GM15510 (cell line): ENCODE results near the gene CCDC194.

ENCODE experiments used
- POLR2A ChIP-seq: IDR thresholded peaks from 3 replicates; pipeline ENCODE4 v1.6.1; 2011; ENCODE audit warnings: borderline replicate concordance; ENCODE audit not compliant: insufficient read length; ENCODE audit errors: extremely low read depth

The CCDC194 gene

DNA sequence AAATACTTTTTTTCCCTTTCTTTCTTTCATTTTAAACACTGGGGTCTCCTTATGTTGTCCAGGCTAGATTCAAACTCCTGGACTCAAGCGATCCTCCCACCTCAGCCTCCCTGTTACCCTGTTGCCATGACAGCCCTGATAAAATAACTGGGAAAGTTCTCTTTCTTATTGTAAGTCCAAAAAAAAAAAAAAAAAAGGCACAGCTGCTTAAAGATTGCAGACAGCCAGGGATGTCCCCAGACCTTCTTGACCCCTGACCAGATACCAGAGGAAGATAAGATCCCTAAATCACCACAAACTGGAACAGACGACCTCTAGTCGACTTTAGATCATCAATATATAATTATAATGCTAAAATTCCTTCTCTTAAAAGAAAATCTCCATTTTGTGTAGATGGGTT, 24.7 kb upstream of the CCDC194 start:
- TF ChIP-seq POLR2A: no peak

DNA sequence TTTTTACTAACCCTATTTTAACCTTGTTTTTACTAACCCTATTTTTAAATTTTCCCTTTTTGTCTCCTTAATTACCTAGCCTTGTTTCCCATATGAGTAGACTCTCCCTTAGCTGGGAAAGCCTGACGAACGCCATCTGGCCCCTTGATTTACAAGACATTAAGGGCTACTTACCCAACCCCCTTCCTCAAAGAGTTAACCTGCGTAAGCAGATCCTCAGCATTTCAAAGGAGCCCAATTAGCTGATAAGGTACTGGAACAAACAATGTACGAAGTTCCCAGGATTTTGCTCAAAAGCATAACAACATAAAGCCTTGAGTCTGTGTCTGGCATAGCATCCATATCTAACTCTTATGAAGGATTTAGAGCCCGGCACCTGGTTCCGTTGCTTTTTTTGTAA, 21.1 kb upstream of the CCDC194 start:
- no peak for TF ChIP-seq POLR2A

DNA sequence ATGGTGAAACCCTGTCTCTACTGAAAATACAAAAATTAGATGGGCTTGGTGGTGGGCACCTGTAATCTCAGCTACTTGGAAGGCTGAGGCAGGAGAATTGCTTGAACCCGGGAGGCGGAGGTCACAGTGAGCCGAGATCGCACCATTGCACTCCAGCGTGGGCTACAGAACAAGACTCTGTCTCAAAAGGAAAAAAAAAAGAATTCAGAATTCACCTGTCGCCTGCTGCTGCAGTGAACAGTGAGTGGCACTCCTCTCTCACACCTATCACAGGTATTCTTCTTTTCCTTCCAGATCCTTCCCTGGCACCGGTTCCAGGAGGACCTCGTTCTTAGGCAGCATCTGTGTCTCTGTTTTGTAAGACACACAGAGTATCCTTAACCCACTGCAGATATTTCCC, 20.1 kb upstream of the CCDC194 start:
- TF ChIP-seq POLR2A: no peak

DNA sequence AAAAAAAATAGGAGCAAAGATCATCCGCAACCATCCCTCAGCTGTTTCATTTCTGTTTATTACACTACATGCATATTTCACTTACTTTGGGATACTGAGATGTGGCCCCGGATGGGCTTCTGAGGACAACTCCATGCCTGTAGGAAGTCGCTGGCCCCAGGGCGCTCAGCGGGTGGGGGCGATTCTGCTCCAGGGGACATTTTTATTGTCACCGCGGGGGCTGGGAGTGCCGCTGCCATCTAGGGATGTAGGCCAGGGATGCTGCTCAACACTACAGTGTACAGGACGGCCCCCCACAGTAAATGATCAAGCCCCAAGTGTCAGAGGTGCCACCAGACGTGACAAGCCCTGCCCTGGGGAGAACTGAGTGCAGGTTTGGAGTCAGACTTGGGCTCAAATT, 17.8 kb upstream of the CCDC194 start:
- no peak for TF ChIP-seq POLR2A

DNA sequence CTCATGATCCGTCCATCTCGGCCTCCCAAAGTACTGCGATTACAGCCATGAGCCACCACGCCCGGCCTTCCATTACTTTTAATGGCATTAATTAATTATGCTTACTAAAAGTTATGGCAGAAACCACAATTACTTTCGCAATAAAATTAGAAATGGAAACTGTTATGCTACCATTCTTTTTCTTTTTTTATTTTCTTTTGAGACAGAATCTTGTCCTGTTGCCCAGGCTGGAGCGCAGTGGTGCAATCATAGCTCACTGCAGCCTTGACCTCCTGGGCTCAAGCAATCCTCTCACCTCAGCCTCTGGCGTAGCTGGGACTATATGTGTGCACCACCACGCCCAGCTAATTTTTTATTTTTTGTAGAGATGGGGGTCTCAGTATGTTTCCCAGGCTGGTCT, 16.0 kb upstream of the CCDC194 start:
- TF ChIP-seq POLR2A: no peak

DNA sequence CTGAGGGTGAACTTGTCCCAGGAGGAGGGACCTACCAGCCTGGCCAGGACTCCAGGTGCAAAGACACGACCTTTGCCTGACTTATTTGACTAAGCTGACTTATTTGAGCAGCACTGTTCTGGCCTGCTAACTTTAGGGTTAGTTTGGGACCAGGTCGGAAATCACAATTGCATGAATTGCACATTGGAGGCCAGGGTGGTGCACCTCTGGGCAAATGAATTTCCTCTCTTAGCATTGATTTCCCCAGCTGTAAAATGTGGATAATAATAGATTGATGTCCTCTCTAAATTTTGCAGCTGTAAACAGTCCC, 12.8 kb upstream of the CCDC194 start:
- no peak for TF ChIP-seq POLR2A

DNA sequence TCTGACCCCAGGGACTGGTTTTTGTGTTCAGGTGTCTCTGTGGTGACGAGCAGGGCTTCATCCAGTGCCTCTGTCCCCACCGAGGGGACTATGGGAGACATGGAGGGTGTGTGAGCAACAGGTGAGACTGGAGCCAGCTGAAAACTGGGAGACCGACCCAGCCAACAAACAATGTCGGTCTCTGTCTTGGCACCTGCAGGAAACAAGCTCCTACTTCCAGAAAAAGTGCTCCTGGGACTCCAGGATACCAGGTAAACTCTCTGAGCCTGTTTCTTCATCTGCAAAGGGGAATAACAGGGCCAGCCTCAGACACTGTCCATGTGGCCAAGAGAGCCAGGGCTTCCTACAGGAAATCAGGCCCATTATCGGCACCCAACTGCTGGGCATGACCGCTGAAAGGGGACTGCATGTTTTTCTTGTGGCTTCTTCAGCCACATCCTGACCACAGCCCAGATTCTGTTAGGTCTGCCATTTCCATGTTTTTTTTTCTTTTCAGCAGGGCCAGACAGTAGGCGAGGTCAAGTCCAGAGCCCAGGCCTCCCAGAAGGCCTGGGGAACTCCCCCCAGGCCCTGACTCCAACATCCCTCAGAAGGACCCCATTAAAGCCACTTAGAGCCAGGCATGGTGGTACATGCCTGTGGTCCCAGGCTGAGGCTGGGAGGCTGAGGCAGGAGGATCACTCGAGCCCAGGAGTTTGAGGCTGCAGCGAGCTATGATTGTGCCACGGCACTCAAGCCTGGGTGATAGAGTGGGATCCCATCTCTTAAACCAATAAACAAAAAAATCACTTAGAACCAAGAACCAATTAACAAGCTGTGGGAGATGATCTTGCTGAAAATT, 12.3 kb upstream of the CCDC194 start:
- no peak for TF ChIP-seq POLR2A

DNA sequence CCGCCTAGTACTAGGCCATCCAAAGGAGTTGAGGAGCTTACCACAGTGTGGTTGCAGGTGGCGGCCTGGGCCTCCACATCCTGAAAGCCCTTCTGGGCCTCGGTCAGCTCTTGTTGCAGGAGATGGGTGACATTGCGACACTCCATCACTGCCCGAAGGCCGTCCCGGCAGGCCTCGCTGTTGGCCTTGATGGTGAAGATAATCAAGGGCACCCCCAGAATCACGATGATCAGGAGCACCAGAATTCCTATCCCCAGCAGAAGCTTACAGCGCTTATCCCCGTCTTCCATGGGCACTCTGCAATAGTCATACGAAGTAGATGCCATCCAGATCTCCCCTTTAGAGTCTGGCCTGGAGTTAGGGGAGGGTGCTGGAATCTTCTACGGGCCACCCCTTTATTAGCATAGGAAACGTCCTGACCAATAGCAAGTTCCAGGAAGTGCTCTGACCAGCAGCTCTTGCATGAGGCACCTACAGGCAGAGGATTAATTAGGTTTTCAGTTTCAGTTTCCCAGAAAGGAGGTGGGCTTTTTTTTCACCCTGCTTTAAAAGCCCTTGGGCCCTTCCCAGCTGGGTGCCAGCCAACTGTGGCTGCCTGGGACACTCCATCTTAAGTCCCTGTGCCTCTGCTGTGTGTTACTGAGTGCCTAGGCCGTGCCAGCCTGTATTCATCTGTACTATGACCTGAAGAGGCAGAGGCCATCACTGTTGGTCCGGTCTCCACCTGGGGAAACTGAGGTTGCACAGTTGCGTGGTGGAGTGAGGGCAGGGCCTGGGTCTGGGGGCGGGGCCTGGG, 11.5 kb upstream of the CCDC194 start, which contains the start of gene BST2:
Gene BST2, minus strand, starts transcription at position 381 of the 796 bp plus-strand sequence. Its CDS starts 55 bp downstream, at position 326.
- peak; percentile 75 for TF ChIP-seq POLR2A

DNA sequence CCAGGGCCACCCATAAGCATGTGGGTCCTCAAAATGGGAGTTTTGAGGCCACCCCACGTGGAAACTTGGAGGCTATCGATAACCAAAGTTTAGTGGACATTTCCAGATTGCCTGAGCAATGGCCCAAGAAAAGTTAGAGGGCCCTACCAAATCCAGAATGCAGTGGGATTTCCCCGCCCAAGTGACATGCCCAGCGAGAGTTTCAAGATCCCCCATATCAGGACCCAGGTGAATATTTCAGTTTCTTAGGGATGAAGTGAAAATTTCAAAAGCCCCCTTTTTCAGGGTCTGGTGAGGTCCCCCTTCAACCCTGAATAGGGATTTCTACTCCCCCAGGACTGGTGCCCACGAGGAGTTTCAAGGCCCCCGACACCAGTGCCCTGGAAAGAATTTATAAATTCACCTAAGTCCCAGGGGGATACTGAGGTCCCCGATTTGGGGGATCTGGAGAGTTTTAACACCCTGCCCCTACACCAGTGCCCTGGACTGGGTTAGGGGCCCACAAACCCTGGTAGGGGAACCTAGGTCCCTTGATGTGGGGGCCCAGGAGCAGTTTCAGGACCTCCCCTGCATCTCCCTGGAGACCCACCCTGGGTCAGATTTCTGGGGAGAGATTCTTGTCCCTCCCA, 10.7 kb upstream of the CCDC194 start:
- TF ChIP-seq POLR2A: no peak

DNA sequence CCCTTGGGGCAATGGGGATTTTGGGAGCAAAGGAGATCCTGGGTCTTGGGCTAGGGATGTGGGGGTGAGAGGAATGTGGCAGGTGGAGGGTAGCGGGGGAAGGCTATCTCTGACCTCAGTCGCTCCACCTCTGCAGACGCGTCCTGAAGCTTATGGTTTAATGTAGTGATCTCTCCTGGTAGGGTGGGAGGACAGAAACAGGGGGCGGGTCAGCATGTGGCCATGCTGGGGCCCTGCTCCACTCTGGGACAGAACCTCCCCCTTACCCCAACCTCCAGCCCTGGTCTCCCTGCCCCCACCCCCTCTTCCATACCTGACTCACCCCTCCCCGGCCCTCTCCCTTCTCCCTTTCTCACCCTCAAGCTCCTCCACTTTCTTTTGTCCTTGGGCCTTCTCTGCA, 10.0 kb upstream of the CCDC194 start:
- TF ChIP-seq POLR2A: no peak

DNA sequence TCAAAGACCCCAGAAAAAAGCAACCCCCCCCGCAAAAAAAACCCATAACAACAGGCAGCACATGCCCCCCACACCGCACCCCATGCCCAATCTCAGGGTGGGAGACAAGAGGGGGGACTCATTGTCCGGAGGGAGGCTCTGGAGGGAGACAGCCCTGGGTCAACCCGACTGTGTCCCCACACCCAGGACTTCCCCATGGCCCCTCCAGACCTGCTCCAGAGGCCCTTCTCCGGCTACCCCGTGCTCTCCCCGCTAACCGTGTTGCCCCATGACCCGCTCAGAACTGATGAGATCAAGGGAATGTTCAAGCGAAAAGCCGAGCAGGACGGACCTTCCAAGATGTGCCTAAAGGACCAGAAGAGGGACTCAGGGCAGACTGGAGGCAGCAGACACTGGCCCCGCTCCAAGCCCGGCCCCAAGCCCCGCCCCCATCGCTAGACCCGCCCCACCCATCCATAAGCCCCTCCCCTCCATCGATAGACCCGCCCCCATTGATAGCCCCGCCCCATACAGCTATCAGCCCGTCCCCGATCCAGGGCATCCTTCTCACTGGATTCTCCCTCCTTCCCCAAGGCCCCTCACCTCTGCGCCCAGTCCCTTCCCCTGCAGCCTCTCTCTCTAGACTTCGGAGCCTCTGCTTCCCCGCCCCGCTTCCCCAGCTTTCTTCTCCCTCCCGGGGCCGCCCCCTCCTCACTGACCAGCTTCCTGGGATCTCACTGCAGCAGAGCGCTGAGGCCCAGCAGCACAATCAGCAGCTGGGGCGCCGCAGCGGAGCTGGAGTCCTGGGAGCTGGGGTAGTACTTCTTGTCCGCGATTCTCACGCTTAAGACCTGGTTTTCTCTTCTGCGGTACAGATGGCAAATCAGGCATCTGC, 9.2 kb upstream of the CCDC194 start:
- no peak for TF ChIP-seq POLR2A

DNA sequence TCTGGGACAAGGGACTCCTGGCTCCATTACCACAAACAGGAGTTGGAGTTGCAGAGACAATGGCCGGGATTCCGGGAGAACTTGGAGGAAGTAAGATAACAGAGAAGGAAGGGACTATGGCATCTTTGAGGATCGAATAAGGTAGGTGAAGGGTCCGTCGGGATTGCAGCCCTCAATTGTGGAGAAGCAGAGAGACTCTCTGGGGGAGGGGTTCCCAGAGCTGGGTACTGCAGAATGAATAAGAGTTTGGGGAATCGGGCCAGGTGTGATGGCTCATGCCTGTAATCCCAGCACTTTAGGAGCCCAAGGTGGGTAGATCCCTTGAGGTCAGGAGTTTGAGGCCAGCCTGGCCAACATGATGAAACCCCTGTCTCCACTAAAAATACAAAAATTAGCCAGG, 7.6 kb upstream of the CCDC194 start:
- TF ChIP-seq POLR2A: no peak

DNA sequence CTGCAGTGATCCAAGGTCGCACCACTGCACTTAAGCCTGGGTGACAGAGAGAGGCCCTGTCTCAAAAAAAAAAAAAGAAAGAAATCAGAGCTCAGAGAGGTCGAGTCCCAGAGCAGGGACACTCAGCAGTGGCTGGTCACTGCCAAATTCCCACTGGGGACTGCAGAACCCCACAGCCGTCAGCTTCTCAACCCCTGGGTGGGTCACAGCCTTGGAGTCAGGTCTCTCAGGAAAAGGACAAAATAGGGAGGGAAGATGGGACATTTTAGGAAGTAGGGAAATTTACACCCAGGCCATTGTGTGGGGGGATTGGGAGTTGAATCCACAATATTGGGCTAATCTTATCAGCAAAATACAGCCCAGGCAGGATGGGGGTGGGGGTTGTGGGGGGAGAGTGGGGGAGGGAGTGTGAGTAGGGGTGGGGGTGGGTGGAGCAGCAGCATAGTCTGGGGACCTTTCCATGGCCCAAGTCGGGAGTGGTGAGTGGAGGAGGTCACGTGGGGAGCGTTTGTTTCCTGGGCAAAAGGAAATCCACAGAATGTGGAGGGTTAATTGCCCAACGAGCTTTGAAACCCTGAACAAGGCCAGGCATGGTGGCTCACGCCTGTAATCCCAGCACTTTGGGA, 5.0 kb upstream of the CCDC194 start:
- no peak for TF ChIP-seq POLR2A

DNA sequence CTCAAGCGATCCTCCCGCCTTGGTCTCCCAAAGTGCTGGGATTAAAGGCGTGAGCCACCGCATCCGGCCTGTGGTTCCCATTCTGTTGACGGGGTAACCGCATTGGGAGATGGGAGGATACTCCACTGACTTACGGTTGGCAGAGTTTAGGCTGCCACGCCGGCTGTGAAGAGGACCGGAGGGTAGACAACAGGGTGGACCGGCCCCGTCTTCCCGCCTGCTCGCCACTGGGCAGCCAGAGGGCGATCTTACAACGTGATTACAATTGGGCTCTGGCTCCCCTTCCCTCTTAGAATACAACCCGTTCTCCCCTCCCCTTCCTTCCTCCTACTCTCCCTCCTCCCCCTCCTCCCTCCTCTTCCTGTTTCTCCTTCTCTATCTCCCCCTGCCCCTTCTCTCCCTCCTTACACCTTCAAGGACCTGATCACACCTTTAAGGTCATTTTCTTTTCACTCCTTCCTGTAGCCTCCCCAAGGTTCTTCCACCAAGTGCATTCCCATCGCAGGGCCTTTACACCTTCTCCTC, 957 bp upstream of the CCDC194 start:
- TF ChIP-seq POLR2A: peak; percentile 18
